Measurements from ENCODE around the gene TESPA1. TPM values are rescaled to one million over a fixed set of nuclear protein-coding genes. Genes with fewer than 3 reads are reported as not detected.

The TESPA1 gene
- not detected in 2 replicates for total RNA-seq

GRCh38 chr12:54984658-54985376 is at the start of gene TESPA1:
Gene TESPA1 (minus strand): TSS chr12:54984762. CDS start chr12:54974562, 10,200 bp downstream.

GRCh38 chr12:55019784-55020183 is 35.2 kb upstream of the TESPA1 start, which contains the start of gene NEUROD4:
Gene NEUROD4 (plus strand): TSS chr12:55019974. CDS start chr12:55026440, 6,466 bp downstream.

Other genes starting within 250 kb of the TESPA1 start
- not detected in 2 replicates for gene MUCL1, start 130.2 kb downstream of the TESPA1 start, total RNA-seq
- gene NEUROD4, start 35.2 kb upstream of the TESPA1 start, total RNA-seq = not detected in 2 replicates
- not detected in 2 replicates for gene OR9K2, start 141.6 kb upstream of the TESPA1 start, total RNA-seq
- gene OR10A7, start 236.3 kb upstream of the TESPA1 start, total RNA-seq = not detected in 2 replicates